Measurements from ENCODE around the gene CELSR1.

The CELSR1 gene

DNA sequence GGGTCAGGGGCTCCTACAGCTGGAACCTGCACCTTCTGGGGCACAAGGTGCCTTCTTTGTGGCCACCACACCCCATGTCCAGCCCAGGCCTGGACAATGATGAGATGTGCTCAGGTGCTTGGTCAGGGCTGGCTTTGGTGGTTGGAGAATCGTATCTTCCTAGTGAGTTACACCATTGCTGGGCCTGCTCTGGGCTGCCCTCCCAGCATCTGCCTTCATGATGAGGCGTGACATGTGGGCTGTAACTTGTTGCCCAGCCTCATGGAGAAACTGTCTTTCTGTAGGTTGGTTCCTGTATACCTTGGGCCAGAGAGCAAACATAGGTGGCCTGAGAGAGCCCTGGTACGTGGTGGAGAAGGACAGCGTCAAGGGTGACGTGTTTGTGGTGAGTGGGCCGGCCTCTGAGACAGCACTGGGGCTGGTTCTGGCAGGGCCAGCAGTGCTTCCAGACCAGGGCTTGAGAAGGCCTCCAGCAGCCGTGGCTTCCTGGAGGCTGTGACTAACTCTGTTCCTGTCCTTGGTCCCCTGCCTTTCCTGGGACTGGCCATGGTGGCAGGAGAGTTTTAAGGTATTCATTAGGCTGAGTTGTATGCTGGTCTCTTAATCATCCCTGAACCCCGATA, 183.8 kb downstream of the CELSR1 start:
- no peak for DNase-seq
- Mint-ChIP-seq H3K4me1 (peaks cover 5% of the 10 kb centered on the region), H3K4me3 (no peak overlapping the region), H3K27ac (no peak overlapping the region), H3K9me3 (no peaks in the 10 kb centered on the region), H3K27me3 (ENCODE audit: low read depth, poor library complexity) (no peaks in the 10 kb centered on the region), H3K36me3 (ENCODE audit: low read depth) (peaks cover 33% of the 10 kb centered on the region)
- TF ChIP-seq CTCF (IDR thresholded peaks at IDR 0.05): no peak

GRCh38 chr22:46352691-46353386, 184.6 kb downstream of the CELSR1 start:
- TF ChIP-seq CTCF (IDR thresholded peaks at IDR 0.05): no peak
- Mint-ChIP-seq H3K9me3 (no peaks in the 10 kb centered on the region), H3K4me1 (peaks cover 5% of the 10 kb centered on the region), H3K27ac (no peak overlapping the region), H3K27me3 (ENCODE audit: low read depth, poor library complexity) (no peaks in the 10 kb centered on the region), H3K4me3 (no peak overlapping the region), H3K36me3 (ENCODE audit: low read depth) (peaks cover 34% of the 10 kb centered on the region)
- no peak for DNase-seq

DNA sequence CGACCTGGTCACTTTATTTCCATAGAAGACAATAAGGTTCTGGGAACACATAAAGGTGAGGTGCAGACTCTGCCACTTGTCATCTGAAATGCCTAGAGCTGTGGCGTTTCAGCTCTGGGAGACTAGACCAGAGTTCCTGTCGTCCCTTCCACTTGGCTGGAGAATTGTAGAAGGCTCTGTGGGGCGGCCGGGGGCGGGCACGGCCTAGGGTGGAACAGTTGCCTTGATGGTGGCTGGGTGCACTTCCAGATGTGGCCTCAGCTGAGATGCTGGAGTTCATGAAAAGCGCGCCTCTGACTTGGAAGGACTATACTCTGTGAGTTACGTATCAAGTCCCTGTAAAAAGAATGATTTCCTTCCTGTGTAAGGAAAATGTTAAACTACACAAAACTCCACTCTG, 185.1 kb downstream of the CELSR1 start:
- no peaks in the 10 kb centered on the region for H3K9me3 Mint-ChIP-seq
- peaks cover 5% of the 10 kb centered on the region for H3K4me1 Mint-ChIP-seq
- TF ChIP-seq CTCF (IDR thresholded peaks at IDR 0.05): no peak
- no peak overlapping the region for H3K27ac Mint-ChIP-seq
- no peak overlapping the region for H3K4me3 Mint-ChIP-seq
- H3K36me3 Mint-ChIP-seq (ENCODE audit: low read depth): peaks cover 36% of the 10 kb centered on the region
- no peak for DNase-seq
- H3K27me3 Mint-ChIP-seq (ENCODE audit: low read depth, poor library complexity): no peaks in the 10 kb centered on the region

DNA sequence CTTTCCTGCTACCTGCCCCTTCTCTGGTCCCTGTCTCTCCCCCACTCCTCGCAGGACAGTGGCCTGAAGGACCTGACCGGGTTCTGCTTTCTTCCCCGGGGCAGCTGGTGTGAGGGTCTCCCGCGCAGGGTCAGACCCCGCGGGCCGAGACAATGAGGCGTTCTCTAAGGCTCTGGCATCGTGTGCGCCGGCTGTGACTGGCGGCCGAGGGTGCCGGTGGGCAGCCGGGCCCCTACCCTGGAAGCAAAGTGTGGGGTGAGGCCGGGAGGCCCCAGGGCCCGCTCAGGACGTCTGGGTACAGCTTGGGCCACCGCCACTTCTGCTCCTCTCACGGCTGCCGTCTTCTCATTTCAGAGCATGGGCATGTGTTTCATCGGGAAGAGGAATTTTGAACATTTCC, 185.7 kb downstream of the CELSR1 start:
- Mint-ChIP-seq H3K9me3 (no peaks in the 10 kb centered on the region), H3K4me1 (peaks cover 5% of the 10 kb centered on the region), H3K4me3 (no peak overlapping the region), H3K27me3 (ENCODE audit: low read depth, poor library complexity) (no peaks in the 10 kb centered on the region), H3K36me3 (ENCODE audit: low read depth) (peaks cover 38% of the 10 kb centered on the region), H3K27ac (no peak overlapping the region)
- no peak for TF ChIP-seq CTCF (IDR thresholded peaks at IDR 0.05)
- no peak for DNase-seq

- no peak for TF ChIP-seq CTCF (IDR thresholded peaks at IDR 0.05)
- no peaks in the 10 kb centered on the region for H3K27me3 Mint-ChIP-seq (ENCODE audit: low read depth, poor library complexity)
- DNase-seq: no peak
- no peak overlapping the region for H3K27ac Mint-ChIP-seq
- H3K4me3 Mint-ChIP-seq: no peak overlapping the region
- H3K9me3 Mint-ChIP-seq: no peaks in the 10 kb centered on the region
- peaks cover 44% of the 10 kb centered on the region for H3K36me3 Mint-ChIP-seq (ENCODE audit: low read depth)
- peaks cover 5% of the 10 kb centered on the region for H3K4me1 Mint-ChIP-seq
Observed at GRCh38 chr22:46351131-46351735, 186.2 kb downstream of the CELSR1 start.
